GM19238 (cell line): ENCODE results near the gene FAM219B.
"Not testable (repeated sequence)": the region's sequence is repeated elsewhere in the genome, so short reads cannot be mapped to it uniquely, and the experiment has no call there.

ENCODE experiments used
- DNase-seq: peaks from one replicate; pipeline ENCODE4 v3.0.0; 2011; ENCODE audit warnings: low spot score; ENCODE audit not compliant: insufficient read length

FAM219B gene, protein sequence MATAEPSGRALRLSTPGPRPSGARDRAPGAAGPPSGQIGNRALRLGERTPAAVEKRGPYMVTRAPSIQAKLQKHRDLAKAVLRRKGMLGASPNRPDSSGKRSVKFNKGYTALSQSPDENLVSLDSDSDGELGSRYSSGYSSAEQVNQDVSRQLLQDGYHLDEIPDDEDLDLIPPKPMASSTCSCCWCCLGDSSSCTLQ

DNA sequence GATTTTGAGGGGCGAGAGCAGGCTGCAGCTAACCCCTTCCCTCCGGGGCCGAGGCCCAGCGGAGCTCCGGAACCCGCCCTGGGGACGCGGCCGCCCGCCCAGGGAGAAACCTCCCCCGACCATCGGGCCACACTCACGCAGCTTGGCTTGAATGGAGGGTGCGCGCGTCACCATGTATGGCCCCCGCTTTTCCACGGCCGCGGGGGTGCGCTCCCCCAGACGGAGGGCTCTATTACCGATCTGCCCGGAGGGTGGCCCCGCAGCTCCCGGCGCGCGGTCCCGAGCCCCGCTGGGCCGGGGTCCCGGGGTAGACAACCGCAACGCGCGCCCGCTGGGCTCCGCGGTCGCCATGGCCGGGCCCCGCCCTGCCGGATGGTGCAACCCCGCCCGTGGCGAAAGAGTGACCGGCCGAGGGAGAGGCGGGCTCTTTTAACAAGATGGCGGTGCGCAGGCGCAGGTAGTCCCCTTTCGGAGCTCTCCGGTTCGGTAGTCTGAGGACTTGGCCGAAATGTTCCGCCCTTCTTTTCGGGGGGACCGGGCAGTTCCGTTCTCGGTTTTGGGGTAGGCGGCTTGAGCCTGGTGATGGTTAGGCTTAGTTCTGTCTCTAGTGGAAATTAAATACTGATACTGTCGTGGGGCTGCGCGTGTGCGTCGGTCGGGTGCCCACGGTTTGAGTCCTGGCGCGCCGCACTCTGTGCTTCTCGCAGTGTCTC, at the start of gene FAM219B:
TSS of gene FAM219B (minus strand) at position 402 of the 713 bp plus-strand sequence. CDS start at position 351, 51 bp downstream.
- peak; percentile 94 for DNase-seq

DNA sequence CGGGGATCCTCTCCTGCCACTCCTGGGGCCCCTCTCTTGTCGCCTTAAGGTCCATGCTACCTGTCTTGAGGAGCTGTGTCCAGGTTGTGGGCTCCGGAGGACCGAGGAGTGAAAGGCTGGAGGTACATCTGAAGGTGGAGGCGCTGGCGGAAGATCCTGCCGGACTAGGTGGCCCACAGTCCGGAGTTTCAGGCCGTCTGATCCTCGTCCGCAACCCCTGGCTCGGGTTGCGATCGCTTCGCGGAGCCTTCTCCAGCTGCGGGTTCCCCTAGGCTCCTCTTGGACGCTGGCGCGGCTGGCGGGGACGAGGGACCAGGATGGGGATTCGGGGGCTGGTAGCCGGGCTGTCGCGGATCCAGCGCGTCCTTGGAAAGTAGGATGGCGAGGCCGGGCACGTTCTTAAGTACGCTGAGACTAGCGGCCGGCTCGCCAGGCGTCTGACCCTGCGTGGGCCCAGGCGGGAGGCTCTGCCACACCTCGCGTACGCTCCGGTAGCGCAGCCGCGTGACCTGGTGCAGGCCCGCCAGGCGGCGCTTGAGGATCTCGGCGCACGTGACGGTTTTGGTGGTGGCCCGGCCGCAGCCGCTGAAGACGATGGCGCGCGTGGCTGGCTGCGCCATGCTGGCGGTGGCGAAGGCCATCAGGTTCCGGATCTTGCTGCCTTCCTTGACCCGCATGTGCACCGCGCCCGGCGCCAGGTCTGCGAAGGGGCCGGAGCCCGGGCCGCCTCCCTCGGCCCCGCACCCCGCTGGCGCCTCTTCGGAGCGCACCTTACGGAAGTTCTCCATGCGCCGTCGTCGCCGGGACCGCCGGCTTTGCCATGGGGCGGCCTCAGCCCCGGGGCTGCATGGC, 49.4 kb upstream of the FAM219B start:
- peak; percentile 55 for DNase-seq

DNA sequence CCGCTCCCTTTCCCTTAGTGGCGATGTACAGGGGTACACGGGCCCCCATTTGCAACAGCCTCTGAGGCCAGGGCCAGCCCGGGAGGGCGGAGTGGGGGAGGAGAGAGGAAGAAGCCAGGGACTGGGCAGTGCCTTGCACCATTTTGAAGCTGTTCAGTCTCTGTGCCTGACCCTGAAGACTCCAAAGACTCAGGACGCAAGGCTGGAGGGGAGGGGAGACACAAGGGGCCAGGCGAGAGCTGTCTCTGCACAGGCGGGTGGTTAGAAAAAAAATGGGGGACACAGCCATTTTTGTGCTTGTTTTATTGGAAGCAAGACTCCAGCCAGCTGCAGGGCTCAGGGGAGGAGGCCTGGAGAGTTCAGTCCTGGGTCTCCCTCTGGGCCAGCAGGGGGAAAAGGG, 48.4 kb upstream of the FAM219B start:
- no peak for DNase-seq

DNA sequence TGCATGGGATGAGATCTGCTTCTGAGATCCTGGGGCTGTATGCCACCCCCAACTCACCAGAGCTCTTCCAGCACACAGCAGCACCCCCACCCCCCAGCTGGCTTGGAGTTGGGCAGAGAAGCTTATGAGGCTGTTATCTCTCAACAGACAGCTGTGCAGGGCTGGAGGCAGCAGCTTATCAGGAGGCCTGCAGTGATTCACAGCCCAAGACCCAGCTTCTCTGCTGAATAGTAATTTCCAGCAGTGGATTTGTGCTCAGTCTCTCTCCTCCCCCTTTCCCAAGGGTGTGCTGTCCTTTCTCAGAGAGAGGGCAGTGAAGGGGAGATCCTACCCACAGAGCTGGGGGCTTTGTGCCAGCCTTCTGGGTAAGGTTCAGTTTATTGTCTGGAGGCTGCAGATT, 47.9 kb upstream of the FAM219B start:
- DNase-seq: no peak

DNA sequence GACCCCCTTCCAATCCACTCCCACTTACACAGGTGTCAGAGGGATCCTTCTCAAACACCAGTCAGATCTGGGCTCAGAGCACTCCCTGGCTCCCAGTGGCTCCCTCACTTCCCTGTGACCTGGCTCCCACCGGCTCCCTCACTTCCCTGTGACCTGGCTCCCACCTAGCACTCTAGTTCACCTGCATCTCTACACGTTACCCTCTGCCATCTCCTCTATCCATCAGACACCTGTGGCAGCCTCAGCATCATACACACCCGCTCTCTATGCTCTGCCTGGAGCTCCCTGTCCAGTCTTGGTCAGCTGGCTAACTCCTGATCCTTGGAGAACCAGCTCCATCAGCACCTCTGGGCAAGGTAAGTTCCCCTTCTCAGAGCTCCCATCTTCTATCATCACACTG, 44.4 kb upstream of the FAM219B start:
- DNase-seq: no peak

DNA sequence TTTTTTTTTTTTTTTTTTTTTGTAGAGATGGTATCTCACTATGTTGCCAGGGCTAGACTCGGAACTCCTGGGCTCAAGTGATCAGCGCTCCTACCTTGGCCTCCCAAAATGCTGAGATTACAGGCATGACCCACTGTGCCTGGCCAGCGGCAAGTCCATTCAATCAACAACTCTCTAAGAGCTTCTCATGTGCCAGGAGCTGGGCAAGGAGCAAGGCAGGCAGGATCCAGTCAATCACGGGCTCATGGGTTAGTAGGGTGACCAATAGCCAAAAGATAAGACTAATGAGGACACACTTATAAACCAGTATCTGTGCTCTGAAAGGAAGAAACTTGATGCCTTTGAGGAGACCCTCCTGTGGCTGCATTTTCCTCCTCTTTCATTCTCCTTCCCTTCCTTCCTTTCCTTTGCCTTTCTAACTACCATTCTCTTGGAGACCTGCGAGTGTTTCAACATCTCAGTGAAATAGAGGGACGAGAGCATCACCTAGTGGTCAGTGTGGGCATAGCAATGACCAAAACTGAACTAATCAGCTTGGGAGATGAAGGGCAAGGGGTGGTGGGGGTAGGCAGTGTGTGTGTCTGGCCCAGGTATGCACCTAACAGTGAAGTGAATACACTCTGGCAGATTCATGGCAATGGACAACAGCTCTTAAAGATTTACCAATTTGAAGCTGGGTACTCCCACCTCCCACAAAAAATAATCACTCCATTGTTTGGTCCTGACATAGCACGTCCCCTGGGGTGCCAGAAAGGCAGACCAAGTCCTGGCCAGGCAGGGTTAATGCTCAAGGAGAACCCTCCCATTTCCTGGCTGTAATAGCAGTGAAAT, 43.6 kb upstream of the FAM219B start:
- peak; percentile 52 for DNase-seq

DNA sequence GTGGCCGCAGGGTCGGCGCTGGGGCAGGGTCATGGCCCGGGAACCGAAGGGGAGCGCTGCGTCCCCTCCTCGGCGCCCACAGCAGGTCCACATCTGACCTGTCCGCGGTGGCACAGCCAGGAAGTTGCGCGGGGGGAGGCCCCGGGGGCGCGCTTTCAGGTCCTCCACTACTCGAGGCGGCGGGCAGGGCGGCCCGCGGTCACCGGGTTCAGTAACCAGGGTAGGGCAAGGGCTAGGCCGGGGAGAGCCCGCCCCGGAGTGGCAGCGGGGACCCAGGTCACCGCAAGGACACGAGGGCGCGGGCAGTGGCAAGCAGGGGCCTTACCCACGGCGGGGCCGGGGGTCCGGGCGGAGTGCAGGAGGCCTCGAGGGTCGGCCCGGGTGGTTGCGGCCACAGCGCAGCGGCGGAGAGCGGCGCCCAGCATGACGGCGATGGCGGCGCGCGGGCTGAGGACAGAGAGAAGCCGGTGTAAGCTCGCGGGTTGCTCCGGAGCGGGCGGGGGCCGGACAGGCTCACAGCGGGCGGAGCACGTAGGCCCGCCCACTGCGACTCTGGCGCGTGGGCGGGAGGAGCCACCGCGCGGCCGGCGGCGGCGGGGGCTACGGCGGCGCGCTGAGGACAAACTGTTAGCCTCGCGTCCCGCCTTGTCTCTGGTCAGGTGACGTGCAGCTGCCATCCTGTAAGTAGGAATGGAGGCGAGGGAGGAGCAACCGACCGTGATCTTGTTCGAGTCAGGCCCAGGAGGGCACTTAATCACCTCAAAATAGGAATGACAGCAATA, 31.1 kb upstream of the FAM219B start, which contains the start of gene COX5A:
TSS of gene COX5A (minus strand) at position 484 of the 782 bp plus-strand sequence. CDS start at position 425, 59 bp downstream.
- DNase-seq: peak; percentile 76

DNA sequence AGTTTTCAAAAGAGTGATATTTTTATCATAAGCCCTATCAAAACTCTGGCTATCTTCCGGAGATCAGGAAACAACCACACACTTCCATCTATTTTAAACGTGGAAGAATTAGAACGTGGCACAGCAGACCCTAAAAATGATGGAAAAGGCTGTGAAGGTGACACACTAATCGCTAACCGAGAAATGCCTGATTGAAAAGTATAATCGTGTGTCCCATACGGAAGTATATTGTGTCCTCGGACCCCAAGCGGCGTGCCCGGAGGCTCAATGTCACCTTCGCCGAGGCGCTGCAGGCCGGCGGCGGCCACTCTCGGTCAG, 30.6 kb upstream of the FAM219B start:
- DNase-seq: no peak

DNA sequence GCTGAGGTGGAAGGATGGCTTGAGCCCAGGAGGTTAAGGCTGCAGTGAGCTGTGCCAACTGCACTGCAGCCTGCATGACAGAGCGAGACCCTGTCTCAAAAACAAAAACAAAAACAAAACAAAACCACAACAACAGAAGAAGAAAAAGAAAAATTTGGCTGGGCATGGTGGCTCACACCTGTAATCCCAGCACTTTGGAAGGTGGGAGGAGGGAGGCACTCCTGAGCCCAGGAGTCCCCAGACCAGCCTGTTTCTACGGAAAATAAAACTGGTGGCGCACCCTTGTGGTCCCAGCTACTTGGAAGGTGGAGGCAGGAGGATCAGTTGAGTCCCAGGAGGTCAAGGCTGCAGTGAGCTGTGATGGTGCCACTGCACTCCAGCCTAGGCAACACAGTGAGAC, 28.5 kb upstream of the FAM219B start:
- not testable (repeated sequence) for DNase-seq

DNA sequence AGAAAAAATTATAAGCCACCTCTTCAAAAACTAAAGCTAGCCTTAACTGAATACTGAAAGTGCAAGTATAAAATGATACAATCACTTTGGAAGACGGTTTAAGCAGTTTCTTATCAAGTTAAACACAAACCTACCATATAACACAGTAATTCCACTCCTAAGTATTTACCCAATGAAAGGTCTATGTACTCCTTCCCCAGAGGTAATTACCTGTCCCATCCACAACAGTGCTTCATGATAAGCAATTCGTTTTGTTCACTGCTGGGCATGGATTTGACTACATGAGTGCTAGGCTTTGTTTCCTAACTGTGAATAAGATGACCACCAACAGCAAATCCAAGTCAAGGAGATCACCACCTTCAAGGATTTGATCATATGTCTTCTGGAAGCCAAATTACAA, 26.9 kb upstream of the FAM219B start:
- DNase-seq: no peak

DNA sequence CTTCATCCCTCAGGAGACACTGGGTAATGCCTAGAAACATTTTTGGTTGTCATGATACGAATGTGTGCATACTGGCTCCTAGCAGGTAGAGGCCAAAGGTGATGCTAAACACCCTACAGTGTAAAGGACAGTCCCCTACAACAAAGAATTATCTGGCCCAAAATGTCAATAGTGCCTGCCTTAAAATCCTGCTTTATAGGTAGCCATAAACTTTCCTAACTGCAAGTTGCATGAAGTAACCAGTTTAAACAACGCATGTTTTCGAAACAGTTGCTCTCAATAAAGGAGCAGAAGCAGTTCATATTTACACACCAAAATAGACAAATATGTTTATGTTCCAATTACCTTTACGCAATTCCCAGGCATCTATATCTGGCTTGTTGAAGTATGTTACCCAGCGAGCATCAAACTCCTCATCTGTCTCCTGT, 22.1 kb upstream of the FAM219B start:
- DNase-seq: no peak

DNA sequence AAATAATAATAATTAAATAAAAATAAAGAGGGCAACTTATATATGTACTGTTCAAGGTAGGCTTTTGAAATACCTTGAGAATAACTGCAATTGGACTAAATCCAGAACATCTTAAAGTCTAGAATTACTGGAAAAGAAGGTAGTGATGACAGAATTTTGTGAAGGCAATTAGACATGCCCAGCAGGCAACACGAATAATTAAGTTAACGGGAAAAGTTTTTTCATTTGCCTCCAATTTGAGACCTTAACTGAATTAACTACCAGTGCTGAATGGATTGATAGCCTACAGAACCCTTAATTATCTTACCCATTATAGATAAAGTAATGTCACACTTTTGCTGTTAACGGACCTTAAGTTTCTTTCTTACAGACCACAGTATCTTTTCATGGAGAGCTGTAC, 17.9 kb upstream of the FAM219B start:
- DNase-seq: no peak

DNA sequence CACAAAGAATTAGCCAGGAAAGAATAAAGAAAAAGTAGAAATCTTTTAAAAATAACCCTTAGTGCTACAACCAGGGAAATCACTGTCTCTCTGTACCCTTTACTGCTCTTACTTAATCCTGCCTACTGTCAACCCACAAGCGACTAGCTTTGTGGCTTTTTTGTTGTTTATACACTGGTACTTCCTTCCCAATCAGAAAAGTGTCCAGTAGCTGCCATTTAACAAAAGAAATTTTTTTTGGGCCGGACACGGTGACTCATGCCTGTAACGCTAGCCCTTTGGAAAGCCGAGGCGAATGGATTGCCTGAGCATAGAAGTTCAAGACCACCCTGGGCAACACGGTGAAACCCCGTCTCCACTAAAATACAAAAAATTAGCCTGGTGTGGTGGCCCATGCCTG, 13.8 kb upstream of the FAM219B start:
- DNase-seq: no peak

DNA sequence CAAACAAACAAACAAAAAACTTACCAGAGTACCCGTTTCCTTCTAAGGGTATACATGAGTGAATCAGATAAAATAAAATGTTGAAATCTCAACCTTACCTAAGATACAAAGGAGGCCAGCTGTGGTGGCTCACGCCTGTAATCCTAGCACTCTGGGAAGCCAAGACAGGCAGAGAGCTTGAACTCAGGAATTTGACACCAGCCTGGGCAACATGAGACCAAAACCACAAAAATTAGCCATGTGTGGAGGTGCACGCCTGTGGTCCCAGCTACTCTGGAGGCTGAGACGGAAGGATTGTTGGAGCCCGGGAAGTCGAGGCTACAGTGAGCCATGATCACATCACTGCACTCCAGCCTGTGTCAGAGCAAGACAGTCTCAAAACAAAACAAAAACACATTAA, 11.0 kb upstream of the FAM219B start:
- no peak for DNase-seq

DNA sequence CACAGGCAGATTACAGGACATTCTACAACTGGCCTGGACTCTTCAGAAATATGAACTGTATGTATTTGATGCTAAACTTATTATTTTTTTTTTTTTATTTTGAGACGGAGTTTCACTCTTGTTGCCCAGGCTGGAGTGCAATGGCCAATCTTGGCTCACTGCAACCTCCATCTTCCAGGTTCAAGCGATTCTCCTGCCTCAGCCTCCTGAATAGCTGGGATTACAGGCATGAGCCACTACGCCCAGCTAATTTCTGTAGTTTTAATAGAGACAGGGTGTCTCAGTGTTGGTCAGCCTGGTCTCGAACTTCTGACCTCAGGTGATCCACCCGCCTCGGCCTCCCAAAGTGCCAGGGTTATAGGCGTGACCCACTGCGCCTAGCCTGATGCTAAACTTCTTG, 7.1 kb upstream of the FAM219B start:
- DNase-seq: not testable (repeated sequence)

DNA sequence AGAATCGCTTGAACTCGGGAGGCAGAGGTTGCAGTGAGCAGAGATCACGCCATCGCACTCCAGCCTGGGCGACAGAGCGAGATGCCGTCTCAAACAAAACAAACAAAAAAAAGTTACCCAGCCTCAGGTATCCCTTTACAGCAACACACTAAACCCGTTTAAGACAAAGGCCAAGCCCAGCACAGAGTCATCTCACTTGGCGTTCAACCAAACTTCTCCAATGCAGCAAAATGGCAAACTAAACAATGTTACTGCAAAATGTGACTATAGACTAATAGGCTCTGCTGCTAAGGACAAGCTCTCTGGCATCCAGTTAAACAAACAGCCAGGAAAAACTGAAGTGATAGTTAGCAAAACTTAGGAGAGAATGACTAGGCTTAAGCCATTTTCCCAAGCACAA, 6.4 kb upstream of the FAM219B start:
- DNase-seq: no peak

DNA sequence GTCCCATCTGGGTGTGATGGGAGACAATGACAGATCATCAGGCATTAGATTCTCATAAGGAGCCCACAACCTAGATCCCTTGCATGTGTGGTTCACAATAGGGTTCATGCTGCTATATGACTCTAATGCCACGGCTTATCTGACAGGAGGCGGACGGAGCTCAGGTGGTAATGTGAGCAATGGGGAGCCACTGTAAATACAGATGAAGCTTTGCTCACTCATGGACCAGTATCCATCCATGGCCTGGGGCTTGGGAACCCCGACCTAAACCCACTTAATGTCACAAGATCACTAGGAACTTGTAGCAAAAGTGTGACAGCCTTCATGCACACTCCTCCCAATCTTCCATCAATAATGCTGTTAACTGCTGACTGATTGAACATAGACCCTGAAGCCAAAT, 2.0 kb upstream of the FAM219B start:
- DNase-seq: no peak

DNA sequence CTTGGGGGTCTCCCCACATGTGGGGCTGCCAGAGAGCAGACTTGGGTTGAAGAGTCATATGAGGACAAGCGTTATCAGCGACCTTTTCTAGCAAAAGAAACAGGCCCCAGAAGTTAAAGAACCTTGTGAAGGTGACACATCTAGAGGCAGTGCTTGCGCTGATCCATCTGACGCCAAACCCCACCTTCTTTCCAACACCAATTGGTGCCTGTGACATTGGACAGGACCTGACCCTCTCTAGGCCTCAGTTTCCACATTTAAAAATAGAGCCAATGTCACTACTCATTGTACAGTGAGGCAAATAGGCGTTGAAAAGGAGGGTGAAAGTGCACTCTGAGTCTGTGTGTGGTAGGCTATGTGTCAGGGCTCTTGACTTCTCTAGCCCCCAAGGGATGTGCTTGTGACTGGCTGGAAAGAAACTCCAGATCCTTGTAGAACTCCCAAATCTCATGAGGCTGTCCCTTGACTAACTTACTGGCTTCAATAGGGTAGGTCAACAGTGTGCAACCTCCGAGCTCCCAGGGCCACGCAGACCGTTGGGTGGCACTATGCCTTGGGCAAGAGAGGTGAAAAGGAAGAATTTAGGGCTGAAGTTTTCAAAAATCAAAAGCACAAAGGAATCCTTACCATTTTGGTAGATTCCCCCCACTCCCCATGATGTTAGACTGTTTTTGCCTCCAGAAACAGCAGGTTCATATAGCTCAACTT, 666 bp upstream of the FAM219B start:
- DNase-seq: no peak

DNA sequence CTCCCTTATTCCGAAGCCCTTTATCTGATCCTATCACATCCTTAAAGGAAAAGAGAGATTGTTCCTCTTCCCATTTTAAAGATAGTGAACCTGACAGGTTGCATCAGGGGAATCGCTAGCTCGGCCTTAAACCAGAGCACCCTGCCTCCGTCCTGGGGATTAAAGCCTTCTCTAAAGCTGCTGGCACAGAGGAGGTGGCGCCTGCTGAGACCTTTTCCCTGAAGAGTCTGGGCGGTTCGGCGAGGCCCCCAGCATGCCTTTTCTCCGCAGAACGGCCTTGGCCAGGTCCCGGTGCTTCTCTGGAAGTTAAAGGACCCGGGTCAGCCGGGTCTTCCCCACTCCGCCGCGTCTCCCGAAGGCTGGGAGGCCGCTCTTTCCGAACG, 593 bp downstream of the FAM219B start:
- no peak for DNase-seq

DNA sequence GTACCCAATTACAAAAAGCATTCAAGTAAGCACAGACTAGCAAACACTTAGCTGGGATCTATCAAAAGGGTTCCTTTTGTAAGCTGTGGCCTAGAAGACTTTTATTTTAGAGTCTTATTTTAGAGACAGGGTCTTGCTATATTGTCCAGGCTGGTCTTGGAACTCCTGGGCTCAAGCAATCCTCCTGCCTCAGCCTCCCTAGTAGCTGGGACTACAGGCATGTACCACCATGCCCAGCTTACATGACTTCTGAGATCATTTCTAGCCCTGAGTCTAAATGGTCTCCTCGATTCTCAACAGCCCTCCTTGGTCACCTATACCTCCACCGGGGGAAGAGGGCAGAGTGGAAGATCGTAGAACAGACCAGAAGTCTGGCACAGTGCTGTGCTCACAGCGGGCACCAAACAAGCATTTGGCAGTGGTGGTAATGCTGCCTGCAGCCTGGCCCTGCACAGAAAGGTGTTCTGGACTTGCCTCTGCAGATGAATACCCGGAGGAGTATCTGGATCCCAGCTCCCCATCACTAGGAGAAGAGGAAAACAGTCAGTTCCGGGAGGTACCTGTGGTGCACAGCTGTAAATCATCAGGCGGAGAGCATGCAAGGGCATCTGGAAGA, 2.4 kb downstream of the FAM219B start:
- DNase-seq: no peak
